ENCODE measurements around the gene WNT7A.

DNA sequence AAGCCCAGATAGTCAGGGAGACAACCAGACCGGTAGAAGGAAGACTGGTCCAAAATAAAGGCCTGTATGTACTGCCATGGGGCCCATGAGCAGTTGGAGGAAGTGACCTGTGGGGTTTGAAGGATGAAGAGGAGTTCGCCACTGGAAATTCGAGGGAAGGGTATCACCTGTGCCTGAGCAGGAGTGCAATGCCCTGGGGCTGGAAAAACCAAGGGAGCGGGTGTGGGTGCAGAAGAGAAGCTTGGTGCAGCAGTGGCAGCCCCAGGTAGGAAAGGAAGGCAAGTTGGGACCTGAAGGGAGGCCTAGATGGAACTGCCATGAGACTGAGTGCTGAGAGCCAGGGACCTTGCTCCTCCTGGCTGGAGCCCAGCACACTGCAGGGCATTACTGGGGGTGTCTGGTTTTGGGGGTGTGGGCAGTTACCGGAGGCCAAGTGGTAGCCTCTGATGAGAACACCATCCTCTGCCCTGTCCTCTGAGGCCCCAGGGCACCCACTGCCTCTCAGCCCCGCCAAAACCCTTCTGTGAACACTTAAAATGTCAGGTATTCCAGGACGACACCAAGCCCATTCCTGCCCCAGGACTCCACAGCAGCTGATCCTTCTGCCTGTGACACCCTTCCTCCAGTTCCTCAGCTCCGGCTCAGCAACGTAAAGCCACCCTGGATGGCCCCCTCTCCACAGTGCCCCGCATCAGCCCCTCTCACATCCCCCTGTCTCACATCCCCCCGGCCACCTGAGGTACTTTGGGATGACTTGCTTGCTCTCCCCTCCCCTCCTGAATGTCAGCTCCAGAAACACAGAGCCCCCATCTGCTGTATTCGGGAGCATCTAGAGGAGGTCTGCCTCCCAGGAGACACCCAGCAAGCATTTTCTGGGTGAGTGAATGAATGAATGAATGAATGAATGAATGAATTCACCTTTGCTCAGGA lies 42.9 kb downstream of the WNT7A start:
- TF ChIP-seq, protein P1, sequence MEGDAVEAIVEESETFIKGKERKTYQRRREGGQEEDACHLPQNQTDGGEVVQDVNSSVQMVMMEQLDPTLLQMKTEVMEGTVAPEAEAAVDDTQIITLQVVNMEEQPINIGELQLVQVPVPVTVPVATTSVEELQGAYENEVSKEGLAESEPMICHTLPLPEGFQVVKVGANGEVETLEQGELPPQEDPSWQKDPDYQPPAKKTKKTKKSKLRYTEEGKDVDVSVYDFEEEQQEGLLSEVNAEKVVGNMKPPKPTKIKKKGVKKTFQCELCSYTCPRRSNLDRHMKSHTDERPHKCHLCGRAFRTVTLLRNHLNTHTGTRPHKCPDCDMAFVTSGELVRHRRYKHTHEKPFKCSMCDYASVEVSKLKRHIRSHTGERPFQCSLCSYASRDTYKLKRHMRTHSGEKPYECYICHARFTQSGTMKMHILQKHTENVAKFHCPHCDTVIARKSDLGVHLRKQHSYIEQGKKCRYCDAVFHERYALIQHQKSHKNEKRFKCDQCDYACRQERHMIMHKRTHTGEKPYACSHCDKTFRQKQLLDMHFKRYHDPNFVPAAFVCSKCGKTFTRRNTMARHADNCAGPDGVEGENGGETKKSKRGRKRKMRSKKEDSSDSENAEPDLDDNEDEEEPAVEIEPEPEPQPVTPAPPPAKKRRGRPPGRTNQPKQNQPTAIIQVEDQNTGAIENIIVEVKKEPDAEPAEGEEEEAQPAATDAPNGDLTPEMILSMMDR (IDR thresholded peaks at IDR 0.05), result no peak
- no peak for TF ChIP-seq POLR2AphosphoS5 (IDR thresholded peaks at IDR 0.05)

Data from prostate gland (tissue), 2 donors.